Astrocyte (in vitro differentiated cells and primary cell): ENCODE data around the gene MYLIP.

ENCODE experiments used
- CTCF ChIP-seq: IDR thresholded peaks from 2 replicates; pipeline ENCODE4 v1.5.1; 2011; ENCODE audit warnings: low read depth, mild to moderate bottlenecking, inconsistent platforms, low read length, moderate library complexity; ENCODE audit not compliant: insufficient read depth
- EZH2 ChIP-seq: IDR thresholded peaks from 2 replicates; pipeline ENCODE4 v1.6.1; 2012; ENCODE audit warnings: mild to moderate bottlenecking, low read length, inconsistent platforms; ENCODE audit not compliant: insufficient read depth

GRCh38 chr6:16184551-16184950, 55.7 kb downstream of the MYLIP start:
- no peak for TF ChIP-seq CTCF
- TF ChIP-seq EZH2 = no peak
